NCI-H2029 (cell line): ENCODE measurements around the gene DPH1.
"Not testable (repeated sequence)": the region's sequence is repeated elsewhere in the genome, so short reads cannot be mapped to it uniquely, and the experiment has no call there.

Experiments
- DNase-seq: peaks from one replicate; lab custom pipeline; 2025; lab: John Stamatoyannopoulos, UW

Gene DPH1

GRCh38 chr17:2029911-2030778 lies at the start of gene DPH1:
DPH1 (plus strand) TSS chr17:2030153; CDS start chr17:2030170, 17 bp downstream.
- DNase-seq = peak; percentile 60

- no peak for DNase-seq
Observed at GRCh38 chr17:1980665-1981250, 49.2 kb upstream of the DPH1 start.

DNA sequence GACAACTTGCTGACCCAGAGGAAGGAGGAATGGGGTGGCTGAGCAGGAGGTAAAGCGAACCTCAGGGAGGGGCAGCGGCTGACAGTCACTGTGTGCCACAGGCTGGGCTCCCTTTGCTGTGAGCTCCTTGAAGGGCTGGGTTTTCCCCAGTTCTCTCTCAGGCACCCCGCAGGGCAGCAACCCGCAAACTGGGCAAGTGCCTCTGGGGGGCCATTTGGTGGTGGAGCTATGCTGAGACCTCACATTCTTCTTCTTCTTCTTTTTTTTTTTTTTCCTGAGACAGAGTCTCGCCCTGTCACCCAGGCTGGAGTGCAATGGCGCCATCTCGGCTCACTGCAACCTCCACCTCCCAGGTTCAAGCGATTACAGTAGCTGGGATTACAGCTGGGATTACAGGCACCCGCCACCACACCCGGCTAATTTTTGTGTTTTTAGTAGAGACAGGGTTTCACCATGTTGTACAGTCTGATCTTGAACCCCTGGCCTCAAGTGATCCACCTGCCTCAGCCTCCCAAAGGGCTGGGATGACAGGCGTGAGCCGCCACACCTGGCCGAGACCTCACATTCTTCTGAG lies 47.1 kb upstream of the DPH1 start:
- not testable (repeated sequence) for DNase-seq

GRCh38 chr17:1985093-1985492 lies 44.9 kb upstream of the DPH1 start:
- no peak for DNase-seq

- no peak for DNase-seq
Observed at GRCh38 chr17:1985686-1986085, 44.3 kb upstream of the DPH1 start.

DNA sequence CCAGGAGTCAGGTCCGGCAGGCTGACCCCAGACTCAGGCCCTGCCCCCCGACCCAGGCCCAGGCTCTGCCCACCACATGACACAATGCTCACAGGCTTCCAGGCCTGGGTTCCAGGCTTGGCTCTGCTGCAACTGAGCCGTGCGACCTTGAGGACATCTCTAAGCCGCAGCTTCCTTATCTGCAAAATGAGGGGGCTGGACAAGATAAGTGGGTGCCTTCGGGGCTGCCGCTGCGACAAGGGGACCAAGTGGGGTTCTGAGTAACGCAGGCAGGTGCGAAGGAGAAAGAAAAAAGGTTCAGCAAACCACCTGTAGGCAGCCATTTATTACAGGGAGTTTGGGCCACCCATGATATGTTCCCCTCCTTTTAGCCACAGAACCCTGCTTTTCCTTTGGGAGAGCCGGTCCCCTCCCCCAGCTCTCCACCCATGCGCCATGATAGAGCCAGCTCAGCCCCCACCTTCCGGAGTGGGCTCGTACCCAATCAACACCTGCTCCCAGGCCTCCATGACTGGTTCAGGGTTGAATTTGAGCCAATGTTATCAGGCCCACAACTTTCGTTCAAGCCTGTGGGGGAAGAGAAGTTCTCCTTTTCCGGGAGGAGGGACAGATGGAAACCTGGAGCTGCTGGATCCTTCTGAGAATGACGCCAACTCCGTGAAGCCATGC lies 43.0 kb upstream of the DPH1 start:
- DNase-seq = no peak

DNA sequence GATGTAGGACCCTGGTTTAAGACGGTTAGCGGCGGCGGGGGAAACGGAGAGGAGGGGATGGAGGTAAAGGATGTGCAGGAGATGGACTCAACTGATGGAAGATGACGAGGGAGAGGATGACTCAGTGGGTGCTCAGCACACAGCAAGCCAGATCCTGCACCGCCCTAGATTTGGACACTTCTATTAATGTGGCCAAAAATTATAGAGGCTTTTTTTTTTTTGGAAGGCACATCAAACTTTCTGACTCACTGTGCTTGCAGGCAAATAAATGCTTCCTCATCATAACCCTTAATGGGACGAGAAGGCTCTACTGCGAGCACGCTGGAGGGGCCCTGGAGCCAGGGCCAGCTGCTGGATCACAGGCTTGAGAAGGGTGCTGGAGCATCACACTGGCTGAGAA lies 40.8 kb upstream of the DPH1 start:
- no peak for DNase-seq

- DNase-seq = no peak
Observed at GRCh38 chr17:1992541-1992940, 37.4 kb upstream of the DPH1 start.

DNA sequence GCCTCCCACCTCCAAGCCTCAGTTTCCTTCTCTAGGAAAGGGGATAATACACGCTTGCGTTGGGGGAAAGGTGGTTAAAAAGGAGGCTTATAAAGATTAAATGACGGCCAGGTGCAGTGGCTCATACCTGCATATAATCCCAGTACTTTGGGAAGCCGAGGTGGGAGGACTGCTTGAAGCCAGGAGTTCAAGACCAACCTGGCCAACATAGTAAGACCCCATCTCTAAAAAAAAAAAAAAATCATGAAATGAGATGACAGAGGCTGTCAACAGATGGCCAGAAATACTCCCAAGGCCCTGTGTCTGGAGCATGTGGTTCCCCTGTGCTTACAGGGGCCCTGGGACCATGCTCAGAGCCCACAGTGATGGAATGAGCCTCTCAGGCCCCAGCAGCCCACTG lies 35.2 kb upstream of the DPH1 start:
- DNase-seq = no peak

DNA sequence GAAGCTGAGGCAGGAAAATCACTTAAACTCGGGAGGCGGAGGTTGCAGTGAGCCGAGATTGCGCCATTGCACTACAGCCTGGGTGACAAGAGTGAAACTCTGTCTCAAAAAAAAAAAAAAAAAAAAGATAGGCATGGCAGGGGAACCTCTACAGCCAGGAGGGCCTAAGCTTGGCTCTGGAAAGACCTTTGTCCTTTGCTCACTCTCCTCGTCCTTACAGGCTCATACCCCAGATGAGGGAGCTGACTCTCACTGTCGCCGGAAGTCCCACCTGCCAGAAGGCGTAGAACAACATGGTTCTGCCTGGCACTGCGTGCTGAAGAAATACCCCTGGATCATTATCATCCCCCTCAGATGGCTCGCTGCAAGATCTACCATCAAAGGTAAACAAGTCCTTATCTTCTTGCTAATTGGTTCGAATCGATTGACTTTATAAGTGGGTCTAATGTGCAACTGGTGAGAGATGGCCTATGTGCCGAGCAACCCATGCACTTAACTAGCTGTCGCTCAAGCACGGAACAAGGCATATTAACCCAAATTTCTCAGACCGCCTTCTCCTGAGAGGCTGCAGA lies 34.5 kb upstream of the DPH1 start:
- DNase-seq = no peak

DNA sequence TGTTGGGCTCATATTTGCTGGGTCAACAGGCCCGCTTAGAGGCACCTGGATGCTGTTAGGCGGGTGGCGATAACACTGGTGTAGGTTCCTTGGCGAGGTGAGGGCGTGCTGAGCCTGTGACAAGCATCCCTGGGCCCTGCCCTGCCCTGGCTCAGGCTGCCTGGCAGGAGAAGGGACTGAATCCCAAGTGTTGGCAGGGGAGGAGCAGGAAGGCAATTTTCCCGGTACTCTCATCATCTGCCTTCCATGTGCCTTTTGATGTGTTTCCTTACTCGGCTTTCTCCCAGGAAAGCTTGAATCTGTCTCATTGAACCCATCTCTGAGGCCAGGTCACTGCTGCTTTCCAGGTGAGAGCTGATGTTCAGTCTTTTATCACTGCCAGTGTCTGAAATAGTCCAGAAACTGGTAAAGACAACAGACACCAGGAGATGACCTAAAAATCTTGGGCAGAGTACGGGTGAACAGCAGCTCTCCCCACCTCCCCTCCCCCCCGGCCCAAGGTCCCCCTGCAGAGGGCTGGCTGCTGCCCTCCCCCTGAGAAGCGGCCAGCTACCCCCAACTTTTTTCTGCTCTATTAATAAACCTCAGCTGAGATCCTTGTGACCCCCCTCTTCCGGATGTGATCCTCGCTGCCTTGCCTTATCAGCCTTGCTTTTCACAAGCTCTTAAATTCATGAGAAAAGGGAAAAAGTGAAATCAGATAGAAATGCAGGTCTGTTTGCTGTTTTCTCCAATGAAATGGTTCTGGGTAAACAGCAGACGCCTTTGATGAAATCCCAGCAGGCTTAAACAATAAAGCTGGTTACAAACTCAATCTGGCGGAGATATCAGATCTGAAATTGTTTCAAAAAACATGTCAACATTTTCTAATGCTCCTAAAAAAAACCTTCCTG lies 33.8 kb upstream of the DPH1 start:
- no peak for DNase-seq

- DNase-seq = no peak
Observed at GRCh38 chr17:1996800-1997288, 33.1 kb upstream of the DPH1 start.

DNA sequence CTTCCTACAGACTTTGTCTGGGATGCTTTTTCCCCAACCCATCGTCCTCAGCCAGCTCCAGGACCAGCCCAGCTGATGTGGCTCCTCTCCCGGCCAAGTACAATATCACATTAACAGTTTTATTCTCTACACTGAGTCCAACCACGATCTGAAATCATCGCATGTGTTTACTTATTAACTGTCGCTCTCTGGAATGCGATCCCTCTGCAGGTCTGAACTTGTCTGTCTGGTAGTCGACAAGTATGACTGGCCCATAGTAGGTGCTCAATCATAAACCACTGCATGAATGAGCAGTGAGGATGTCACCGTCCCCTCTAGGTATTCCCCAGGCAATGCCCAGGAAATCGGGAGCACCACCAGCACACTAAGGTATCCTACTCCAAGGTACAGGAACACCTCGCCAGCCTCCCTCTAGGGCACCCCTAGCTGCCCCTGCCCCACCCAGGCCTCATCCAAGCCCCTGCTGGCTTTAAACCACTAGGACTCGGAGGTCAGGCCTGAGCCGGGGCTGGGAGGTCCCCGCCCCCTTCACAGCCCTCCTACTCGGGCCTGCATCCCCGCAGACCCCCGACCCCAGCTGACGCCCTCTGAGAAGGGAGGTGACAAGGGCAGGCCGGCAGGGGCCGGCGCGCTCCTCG lies 32.5 kb upstream of the DPH1 start:
- no peak for DNase-seq

DNA sequence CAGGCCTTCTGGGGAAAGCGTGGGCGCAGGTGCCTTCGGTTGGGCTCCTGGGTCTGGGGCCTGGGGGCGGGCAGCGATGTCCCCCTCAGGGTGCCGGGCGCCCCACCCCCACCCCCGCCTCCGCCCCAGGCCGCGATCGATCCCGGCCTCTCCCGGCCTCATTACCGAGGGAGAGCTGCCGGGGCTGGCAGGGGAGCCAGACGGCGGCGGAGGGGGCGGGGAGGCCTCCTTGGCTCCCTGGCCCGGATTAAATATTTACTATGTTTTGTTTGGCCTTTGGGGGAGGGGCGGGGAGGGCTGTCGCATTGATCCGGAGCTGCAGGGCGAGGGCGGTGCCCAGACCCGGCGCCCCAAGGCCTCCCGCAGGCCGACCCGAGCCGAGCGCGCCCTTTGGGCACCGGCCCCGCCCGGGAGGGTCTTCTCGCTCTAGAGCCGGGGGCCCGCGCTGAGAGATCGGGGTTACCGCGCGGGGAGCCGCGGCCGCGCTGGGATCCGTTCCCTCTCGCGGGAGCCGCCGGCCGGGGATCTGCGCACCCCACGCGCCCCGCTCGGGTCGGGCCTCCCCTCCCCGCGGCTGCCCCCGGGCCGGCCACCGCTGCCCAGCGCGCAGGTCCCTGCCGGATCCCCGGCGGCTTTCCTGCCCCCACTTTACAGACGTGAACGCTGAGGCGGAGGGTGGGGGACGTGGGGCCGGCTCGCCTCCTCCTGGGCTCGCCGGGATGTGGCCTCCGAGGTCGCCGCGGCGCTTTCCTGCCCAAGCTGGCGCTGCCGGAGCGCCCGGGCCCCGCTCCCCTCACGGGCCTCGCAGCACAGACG lies 31.8 kb upstream of the DPH1 start:
- DNase-seq = peak; percentile 26

- peak; percentile 41 for DNase-seq
Observed at GRCh38 chr17:1999557-2000251, 30.2 kb upstream of the DPH1 start.

DNA sequence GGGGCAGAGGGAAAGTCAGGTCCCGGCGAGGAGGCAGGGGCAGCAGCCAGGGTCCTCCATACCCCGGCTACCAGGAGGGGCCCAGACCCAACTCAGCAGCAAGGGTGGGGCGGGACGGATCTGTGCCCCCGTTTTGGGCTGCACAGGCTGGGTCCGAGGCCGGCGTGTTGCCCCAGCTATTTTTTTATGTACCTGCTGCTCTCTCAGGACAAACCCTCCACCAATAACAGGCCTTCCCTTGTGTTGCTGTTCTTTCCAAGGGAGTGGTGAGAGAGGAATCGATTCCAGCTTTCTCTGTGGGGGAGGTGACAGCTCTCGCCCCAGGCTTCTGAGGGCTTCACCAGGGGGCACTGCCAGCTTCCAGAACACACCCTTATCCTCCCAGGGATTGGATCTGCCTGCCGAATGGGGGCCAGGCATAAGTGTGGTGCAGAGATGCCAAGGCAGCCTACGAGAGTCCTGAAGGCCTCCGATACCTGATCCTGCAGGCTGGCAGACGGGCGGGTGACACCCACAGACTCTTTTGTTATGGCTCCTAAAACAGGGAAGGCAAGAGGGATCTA lies 27.1 kb upstream of the DPH1 start:
- DNase-seq = no peak

GRCh38 chr17:2003525-2003924 lies 26.4 kb upstream of the DPH1 start:
- DNase-seq = no peak

- no peak for DNase-seq
Observed at GRCh38 chr17:2004435-2004952, 25.5 kb upstream of the DPH1 start.
